HG03565 (cell line): ENCODE measurements around the gene BANK1.

ENCODE experiments used
- ATAC-seq: cut with Tn5 transposase; IDR thresholded peaks from one replicate; pipeline ENCODE4 v1.9.1; 2021; ENCODE audit warnings: mild to moderate bottlenecking, moderate library complexity; ENCODE audit not compliant: unreplicated experiment

Gene BANK1

GRCh38 chr4:102105983-102106382 is 315.5 kb downstream of the BANK1 start:
- ATAC-seq: no peak

GRCh38 chr4:102114118-102114630 is 323.6 kb downstream of the BANK1 start:
- ATAC-seq: no peak

GRCh38 chr4:102116121-102116520 is 325.6 kb downstream of the BANK1 start:
- no peak for ATAC-seq

- ATAC-seq: no peak
Measured at GRCh38 chr4:102120846-102121245, 330.3 kb downstream of the BANK1 start.
